SK-N-SH (cell line): ENCODE data around the gene POLR3GL. TPM values are rescaled to one million over a fixed set of nuclear protein-coding genes. Genes with fewer than 3 reads are reported as not detected.

Source experiments
- CTCF ChIA-PET: fragments of 300-600, 350-600 bp; formaldehyde crosslinking; extraction: SDS; loops from one replicate; lab custom pipeline; 2021; lab: Yijun Ruan, JAX
- POLR2A ChIA-PET: fragments of 350-600 bp; sonication (Branson Sonifier 250); formaldehyde crosslinking; extraction: SDS; loops from one replicate; lab custom pipeline; 2020; ENCODE audit warnings: antibody characterized with exemption, inconsistent platforms; lab: Yijun Ruan, JAX
- DNase-seq: peaks from one replicate; pipeline ENCODE4 v3.0.0; 2012
- H2AFZ ChIP-seq: fragments of 200-600 bp; sonication (generic); 2 replicates; pipeline ENCODE4 v1.8.1; 2016; ENCODE audit warnings: antibody characterized with exemption, mild to moderate bottlenecking, low read depth
- H3F3A ChIP-seq: fragments of 200-600 bp; sonication (generic); replicated peaks from 2 replicates; pipeline ENCODE3; 2016; ENCODE audit warnings: antibody characterized with exemption, mild to moderate bottlenecking; ENCODE audit not compliant: insufficient read depth
- H3K27ac ChIP-seq, 2 experiments: fragments of 200-500 bp in 1 of 2; fragments of 200-600 bp in 1 of 2; sonication (Bioruptor generic) in 1 of 2; sonication (generic), shearing (Covaris generic) in 1 of 2; 2 replicates each; pipeline versions ENCODE4 v1.5.1 to v1.6.1; 2014 to 2016; ENCODE audit warnings: low read depth in 2 of 2, inconsistent platforms in 1 of 2, low read length in 1 of 2, mild to moderate bottlenecking in 1 of 2, mixed read lengths in 1 of 2
- H3K27me3 ChIP-seq: fragments of 200-600 bp; sonication (generic), shearing (Covaris generic); 2 replicates; pipeline ENCODE4 v1.6.1; 2016; ENCODE audit warnings: mixed run types; ENCODE audit not compliant: insufficient read depth
- H3K36me3 ChIP-seq, 2 experiments: fragments of 200-500 bp in 1 of 2; fragments of 200-600 bp in 1 of 2; sonication (Bioruptor generic) in 1 of 2; sonication (generic) in 1 of 2; replicated peaks in 1 of 2; 2 replicates each; pipeline versions ENCODE3 to v1.5.1; 2014 to 2016; ENCODE audit warnings: low read length in 1 of 2, mild to moderate bottlenecking in 1 of 2; ENCODE audit not compliant: insufficient read depth in 2 of 2, control insufficient read depth in 1 of 2
- H3K4me1 ChIP-seq, 2 experiments: fragments of 200-500 bp in 1 of 2; fragments of 200-600 bp in 1 of 2; sonication (Bioruptor generic) in 1 of 2; sonication (generic), shearing (Covaris generic) in 1 of 2; 2 replicates each; pipeline versions ENCODE4 v1.5.1 to v1.6.1; 2014 to 2016; ENCODE audit warnings: low read depth in 1 of 2, low read length in 1 of 2, mixed run types in 1 of 2; ENCODE audit not compliant: insufficient read depth in 2 of 2, control insufficient read depth in 1 of 2
- H3K4me2 ChIP-seq: fragments of 200-600 bp; sonication (generic), shearing (Covaris generic); 2 replicates; pipeline ENCODE4 v1.6.1; 2017; ENCODE audit warnings: mixed run types
- H3K4me3 ChIP-seq, 2 experiments: fragments of 200-500 bp in 1 of 2; fragments of 200-600 bp in 1 of 2; sonication (Bioruptor generic) in 1 of 2; sonication (generic), shearing (Covaris generic) in 1 of 2; 2 replicates each; pipeline versions ENCODE4 v1.5.1 to v1.8.1; 2014 to 2016; ENCODE audit warnings: low read depth in 2 of 2, inconsistent platforms in 1 of 2, low read length in 1 of 2, mild to moderate bottlenecking in 1 of 2, mixed read lengths in 1 of 2, moderate library complexity in 1 of 2
- H3K79me2 ChIP-seq: fragments of 200-600 bp; sonication (generic); 2 replicates; pipeline ENCODE4 v1.8.1; 2017; ENCODE audit warnings: mild to moderate bottlenecking; ENCODE audit not compliant: insufficient read depth
- H3K9ac ChIP-seq: fragments of 200-600 bp; sonication (generic); 2 replicates; pipeline ENCODE4 v1.6.1; 2017; ENCODE audit warnings: mixed run types
- H3K9me2 ChIP-seq: fragments of 200-600 bp; sonication (generic); 2 replicates; pipeline ENCODE4 v1.6.1; 2017; ENCODE audit warnings: mixed run types
- H3K9me3 ChIP-seq: fragments of 200-600 bp; sonication (generic); 2 replicates; pipeline ENCODE4 v1.6.1; 2017; ENCODE audit warnings: mixed run types, mild to moderate bottlenecking, moderate library complexity
- H4K20me1 ChIP-seq: fragments of 200-600 bp; sonication (generic); 2 replicates; pipeline ENCODE4 v1.6.1; 2017; ENCODE audit warnings: mild to moderate bottlenecking, mixed run types; ENCODE audit not compliant: insufficient read depth
- CHD2 ChIP-seq: fragments of 150-350 bp; IDR thresholded peaks from 2 replicates; pipeline ENCODE4 v1.6.1; 2018; ENCODE audit warnings: low read length; ENCODE audit not compliant: partially characterized antibody
- CTCF ChIP-seq: fragments of 200-600 bp; sonication (generic); IDR thresholded peaks from 2 replicates; pipeline ENCODE4 v1.6.1; 2017; ENCODE audit warnings: antibody characterized with exemption, mild to moderate bottlenecking, moderate library complexity
- ELF1 ChIP-seq: IDR thresholded peaks from 2 replicates; pipeline ENCODE4 v1.4.0; 2012
- EZH2phosphoT487 ChIP-seq: fragments of 200-600 bp; sonication (generic); IDR thresholded peaks from 2 replicates; pipeline ENCODE4 v1.6.1; 2017; ENCODE audit warnings: low read depth, mixed run types, mild to moderate bottlenecking, antibody characterized with exemption, moderate library complexity, borderline replicate concordance
- FOXJ3 ChIP-seq: sonication (generic); formaldehyde crosslinking; IDR thresholded peaks from 2 replicates; pipeline ENCODE4 v1.5.1; 2020; ENCODE audit warnings: mild to moderate bottlenecking, missing genetic modification reagents
- GABPA ChIP-seq: IDR thresholded peaks from 2 replicates; pipeline ENCODE4 v1.4.0; 2012; ENCODE audit warnings: low read depth, mild to moderate bottlenecking
- IRF3 ChIP-seq: fragments of 150-350 bp; IDR thresholded peaks from 2 replicates; pipeline ENCODE4 v1.6.1; 2016; ENCODE audit warnings: mild to moderate bottlenecking, low read depth, low read length
- JUND ChIP-seq: IDR thresholded peaks from 2 replicates; pipeline ENCODE4 v1.4.0; 2012
- MXI1 ChIP-seq: IDR thresholded peaks from 2 replicates; pipeline ENCODE4 v1.6.1; 2012; ENCODE audit warnings: mild to moderate bottlenecking, low read depth, low read length, improper control_type of control experiment
- NRF1 ChIP-seq: IDR thresholded peaks from 2 replicates; pipeline ENCODE4 v1.6.1; 2012; ENCODE audit warnings: low read depth, mild to moderate bottlenecking, low read length
- PBX3 ChIP-seq: IDR thresholded peaks from 2 replicates; pipeline ENCODE4; 2012
- POLR2AphosphoS5 ChIP-seq: IDR thresholded peaks from 2 replicates; pipeline ENCODE4 v1.6.1; 2012; ENCODE audit warnings: low read depth, low read length
- RAD21 ChIP-seq: IDR thresholded peaks from 2 replicates; pipeline ENCODE4 v1.6.1; 2012; ENCODE audit warnings: mild to moderate bottlenecking, low read length
- RCOR1 ChIP-seq: fragments of 150-350 bp; IDR thresholded peaks from 2 replicates; pipeline ENCODE4 v1.6.1; 2017; ENCODE audit warnings: antibody characterized with exemption, low read length
- RXRA ChIP-seq: IDR thresholded peaks from 2 replicates; pipeline ENCODE4 v1.4.0; 2012; ENCODE audit warnings: low read depth, mild to moderate bottlenecking, borderline replicate concordance
- TCF12 ChIP-seq: IDR thresholded peaks from 2 replicates; pipeline ENCODE4 v1.4.0; 2012
- TEAD4 ChIP-seq: IDR thresholded peaks from 2 replicates; pipeline ENCODE4 v1.4.0; 2012; ENCODE audit warnings: mild to moderate bottlenecking, borderline replicate concordance; ENCODE audit not compliant: insufficient read depth
- USF1 ChIP-seq: IDR thresholded peaks from 2 replicates; pipeline ENCODE4 v1.4.0; 2012; ENCODE audit warnings: low read depth, borderline replicate concordance
- YY1 ChIP-seq: IDR thresholded peaks from 2 replicates; pipeline ENCODE4 v1.4.0; 2012; ENCODE audit warnings: low read depth, mild to moderate bottlenecking
- WGBS: methylation state at CpG from one replicate; pipeline ENCODE4 v1.1.6; 2017; ENCODE audit warnings: low lambda C conversion rate; 5-methylcytosine and 5-hydroxymethylcytosine counted together
- polyA plus RNA-seq, 3 experiments: library from polyadenylated mRNA; depleted of rRNA; stranded (reverse); fragments of >200 nt; gene quantifications; 2 replicates each; pipeline ENCODE4 v1.2.3, GENCODE V29; 2012

The POLR3GL gene
- polyA plus RNA-seq, 1 of the 3 experiments (the other 2 are of a cell fraction) = 15.8 TPM

GRCh38 chr1:145947551-145947950, 16.9 kb upstream of the POLR3GL start:
- Histone ChIP-seq H3K36me3 (peaks cover 21 to 29% of the 10 kb centered on the region in 2 experiments), H3K9me3 (no peaks in the 10 kb centered on the region), H3K79me2 (peaks cover 83% of the 10 kb centered on the region), H3K9ac (no peak overlapping the region), H3K4me3 (no peak overlapping the region), H3K9me2 (no peaks in the 10 kb centered on the region), H3K4me1 (no peaks in the 10 kb centered on the region), H3F3A (no peaks in the 10 kb centered on the region), H2AFZ (no peak overlapping the region), H3K4me2 (no peak overlapping the region), H3K27me3 (no peaks in the 10 kb centered on the region), H4K20me1 (no peaks in the 10 kb centered on the region), H3K27ac (no peak overlapping the region)
- ChIA-PET POLR2A (no interaction called here), CTCF (no interaction called here)
- 75% methylated on average over 4 of the region's 4 CpGs for WGBS
- no peak for TF ChIP-seq JUND
- TF ChIP-seq TCF12 = no peak
- no peak for TF ChIP-seq GABPA
- no peak for TF ChIP-seq TEAD4
- TF ChIP-seq CTCF = no peak
- TF ChIP-seq RAD21 = no peak
- TF ChIP-seq IRF3 = no peak
- TF ChIP-seq PBX3 = no peak
- TF ChIP-seq ELF1 = no peak
- TF ChIP-seq EZH2phosphoT487 = no peak
- no peak for TF ChIP-seq YY1
- DNase-seq = no peak

- CTCF ChIA-PET = no interaction called here
Observed at GRCh38 chr1:145949219-145949618, 15.3 kb upstream of the POLR3GL start.

More at GRCh38 chr1:145949219-145949618, 15.3 kb upstream of the POLR3GL start:
- no peaks in the 10 kb centered on the region for H3K27me3 ChIP-seq
- no peak overlapping the region for H3K9ac ChIP-seq
- H3K79me2 ChIP-seq = peaks cover 99% of the 10 kb centered on the region
- H3K36me3 ChIP-seq = peaks cover 17 to 26% of the 10 kb centered on the region in 2 experiments
- H3K9me2 ChIP-seq = no peaks in the 10 kb centered on the region
- WGBS = 89% methylated on average over 4 of the region's 4 CpGs
- no peak overlapping the region for H3K4me2 ChIP-seq
- no peak overlapping the region for H3K27ac ChIP-seq
- DNase-seq = no peak
- H3F3A ChIP-seq = no peaks in the 10 kb centered on the region
- POLR2A ChIA-PET = interaction anchor here (0.6 kb wide), 1 partner anchor 103 kb away, joined by 3 read pairs; no protein-coding TSS in a partner anchor
- no peaks in the 10 kb centered on the region for H4K20me1 ChIP-seq
- H3K4me3 ChIP-seq = no peak overlapping the region
- H2AFZ ChIP-seq = no peak overlapping the region
- H3K4me1 ChIP-seq = no peaks in the 10 kb centered on the region; a peak in 1 of 4 replicates
- TF ChIP-seq CHD2 (no peak), TEAD4 (no peak), RCOR1 (no peak), NRF1 (no peak), USF1 (no peak), FOXJ3 (no peak), MXI1 (no peak), POLR2AphosphoS5 (no peak), JUND (no peak), ELF1 (no peak), RXRA (no peak), PBX3 (no peak), GABPA (no peak)
- H3K9me3 ChIP-seq = no peaks in the 10 kb centered on the region
